Retina (tissue), 1 donor: ENCODE measurements around the gene HOXC13.

Source experiments
- DNase-seq: peaks from one replicate; pipeline ENCODE4 v3.0.0-alpha.2; 2016

HOXC13 gene, protein sequence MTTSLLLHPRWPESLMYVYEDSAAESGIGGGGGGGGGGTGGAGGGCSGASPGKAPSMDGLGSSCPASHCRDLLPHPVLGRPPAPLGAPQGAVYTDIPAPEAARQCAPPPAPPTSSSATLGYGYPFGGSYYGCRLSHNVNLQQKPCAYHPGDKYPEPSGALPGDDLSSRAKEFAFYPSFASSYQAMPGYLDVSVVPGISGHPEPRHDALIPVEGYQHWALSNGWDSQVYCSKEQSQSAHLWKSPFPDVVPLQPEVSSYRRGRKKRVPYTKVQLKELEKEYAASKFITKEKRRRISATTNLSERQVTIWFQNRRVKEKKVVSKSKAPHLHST

DNA sequence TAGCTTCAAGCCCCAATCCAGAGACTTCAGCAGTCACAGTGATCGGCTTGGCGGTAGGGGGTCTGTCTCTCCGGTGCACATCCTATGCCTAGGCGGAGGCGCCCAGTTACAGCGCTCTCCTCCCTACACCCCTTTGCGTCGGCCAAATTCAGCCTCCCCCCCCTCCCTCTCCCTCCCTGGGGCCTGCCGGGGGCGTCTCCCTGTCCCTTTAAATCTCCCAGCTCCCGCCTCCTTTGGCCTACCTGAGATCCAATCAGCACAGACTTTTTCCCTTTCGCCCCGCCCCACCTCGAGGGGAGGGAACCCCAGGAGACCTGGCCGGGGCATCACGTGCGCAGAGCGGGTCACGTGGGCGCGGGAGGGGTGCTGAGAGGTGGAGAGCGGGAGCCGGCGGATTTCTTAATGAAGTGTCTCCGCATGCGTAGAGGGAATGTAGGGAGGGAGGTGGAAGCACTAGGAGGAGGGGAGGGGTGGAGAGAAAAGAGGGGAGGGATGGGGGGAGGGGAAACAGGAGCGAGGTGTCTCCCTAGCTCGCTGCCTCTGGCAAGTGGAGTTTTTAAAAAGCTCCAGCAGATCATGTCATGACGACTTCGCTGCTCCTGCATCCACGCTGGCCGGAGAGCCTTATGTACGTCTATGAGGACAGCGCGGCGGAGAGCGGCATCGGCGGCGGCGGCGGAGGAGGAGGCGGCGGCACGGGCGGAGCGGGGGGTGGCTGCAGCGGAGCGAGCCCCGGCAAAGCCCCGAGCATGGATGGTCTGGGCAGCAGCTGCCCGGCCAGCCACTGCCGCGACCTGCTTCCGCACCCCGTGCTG is at the start of gene HOXC13:
TSS of gene HOXC13 (plus strand) at position 506 of the 815 bp plus-strand sequence. CDS start at position 582, 76 bp downstream.
- DNase-seq: peak; percentile 74

DNA sequence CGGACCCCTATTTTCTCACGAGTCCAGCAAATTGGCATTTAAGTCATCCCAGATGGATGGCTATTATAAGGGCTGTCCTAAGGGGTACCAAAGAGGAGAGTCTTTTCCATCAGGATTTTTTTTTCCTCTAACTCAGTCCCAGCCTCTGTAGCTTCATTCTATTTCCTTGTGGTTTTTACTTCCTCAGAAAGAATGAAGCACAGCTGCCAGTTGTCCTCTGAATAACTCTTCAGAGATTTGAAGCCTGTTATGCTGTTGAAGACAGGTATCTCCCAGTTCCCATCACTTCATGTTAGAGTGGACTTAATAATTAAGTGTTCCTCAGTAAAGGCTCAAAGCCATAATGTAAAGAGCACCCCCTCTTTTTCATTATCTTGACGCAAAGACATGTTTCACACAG is 48.5 kb upstream of the HOXC13 start:
- DNase-seq: no peak

DNA sequence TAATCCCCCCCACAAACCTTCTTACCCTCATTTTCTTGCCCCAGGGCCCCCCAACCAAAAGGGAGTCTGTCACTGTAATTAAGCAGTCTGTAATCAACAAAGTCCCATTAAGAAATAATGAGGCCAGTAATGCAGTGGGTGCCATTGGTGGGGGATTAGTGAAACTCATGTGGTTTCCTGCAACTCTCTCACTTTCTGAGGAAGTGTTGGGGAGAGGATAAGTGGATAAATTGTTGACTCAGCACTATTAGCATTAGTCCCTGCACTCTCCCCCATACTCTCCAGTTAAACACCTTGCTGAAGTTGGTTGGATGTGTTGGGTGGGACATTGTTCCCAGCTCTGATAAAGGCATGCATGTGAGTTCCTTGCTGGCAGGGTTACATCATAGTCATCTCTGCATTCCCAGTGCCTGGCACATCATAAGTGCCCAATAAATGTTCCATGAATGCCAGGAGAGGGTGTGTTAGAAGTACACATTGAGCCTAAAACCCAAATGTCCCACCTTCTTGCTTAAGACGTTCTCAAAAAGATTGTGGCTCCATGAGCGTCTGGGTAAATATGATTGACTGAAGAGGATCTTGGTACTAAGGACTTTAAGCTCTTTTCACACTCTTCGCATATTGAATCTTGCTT is 45.8 kb upstream of the HOXC13 start:
- no peak for DNase-seq

DNA sequence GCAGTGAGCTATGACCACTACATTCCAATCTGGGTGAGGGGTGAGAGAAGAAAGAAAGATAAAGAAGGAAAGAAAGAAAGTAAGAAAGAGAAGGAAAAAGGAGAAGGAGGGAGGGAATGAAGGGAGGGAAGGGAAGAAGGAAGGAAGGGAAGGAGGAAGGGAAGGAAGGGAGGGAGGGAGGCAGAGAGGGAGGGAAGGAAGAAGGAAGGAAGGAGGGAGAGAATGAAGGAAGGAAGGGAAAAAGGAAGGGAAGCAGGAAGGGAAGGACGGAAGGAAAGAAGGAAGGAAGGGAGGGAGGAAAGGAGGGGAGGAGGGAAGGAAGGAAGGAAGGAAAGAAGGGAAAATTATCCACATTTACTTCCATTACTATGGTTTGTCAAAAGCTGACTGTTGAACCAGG is 39.4 kb upstream of the HOXC13 start:
- no peak for DNase-seq

DNA sequence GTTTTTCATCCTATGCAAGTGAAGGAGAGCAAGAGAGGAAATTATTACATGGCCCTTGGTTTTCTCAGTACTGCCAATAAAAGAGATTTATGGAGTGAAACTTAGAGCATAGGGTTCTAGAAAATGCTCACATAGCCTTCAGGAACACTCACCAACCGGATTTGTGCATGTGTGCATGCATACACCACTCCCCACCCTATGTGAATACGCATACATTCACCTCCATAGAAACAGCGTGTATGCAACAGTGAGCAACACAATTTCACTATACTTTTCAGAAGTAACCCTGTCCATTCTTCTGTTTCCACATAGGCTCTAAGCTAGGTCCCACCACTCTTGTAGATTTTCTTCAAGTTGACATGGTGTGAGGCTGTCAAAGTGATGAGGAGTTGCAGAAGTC is 31.5 kb upstream of the HOXC13 start:
- DNase-seq: no peak

DNA sequence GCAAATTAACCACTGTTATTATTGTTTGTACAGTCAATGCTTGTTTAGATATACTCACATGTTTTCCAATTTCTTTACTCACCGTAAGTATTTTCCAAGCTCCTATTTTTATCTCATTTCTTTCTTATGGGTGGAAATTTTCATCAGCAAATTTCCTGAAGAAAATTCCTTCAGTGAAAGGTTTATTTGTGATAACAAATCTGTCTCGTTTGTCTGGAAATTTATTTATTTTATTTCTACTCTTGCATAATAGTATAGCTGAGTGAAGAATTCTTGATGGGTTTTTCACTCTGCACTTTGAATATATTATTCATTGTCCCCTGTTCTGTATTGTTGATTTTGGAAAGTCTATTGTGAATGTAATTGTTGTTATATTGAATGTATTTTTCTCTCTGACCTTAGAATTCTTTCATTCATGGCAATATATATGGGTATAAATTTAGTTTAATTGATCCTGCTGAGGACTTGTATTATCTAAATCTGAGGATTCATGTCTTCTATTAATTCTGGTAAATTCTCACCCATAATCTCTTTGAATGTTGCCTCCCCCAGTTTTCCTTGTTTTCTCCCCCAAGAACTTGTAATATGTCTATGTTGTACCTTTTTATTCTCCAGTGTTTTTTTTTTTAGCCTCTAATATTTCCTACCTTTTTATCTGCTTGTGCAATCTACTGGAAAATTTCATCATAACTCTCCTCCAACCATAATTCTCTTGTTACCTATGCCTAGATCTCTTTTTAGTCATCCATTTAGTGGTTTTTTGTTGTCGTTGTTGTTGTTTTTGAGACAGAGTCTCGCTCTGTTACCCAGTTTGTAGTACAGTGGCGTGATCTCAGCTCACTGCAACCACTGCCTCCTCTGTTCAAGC is 21.6 kb upstream of the HOXC13 start:
- DNase-seq: no peak

DNA sequence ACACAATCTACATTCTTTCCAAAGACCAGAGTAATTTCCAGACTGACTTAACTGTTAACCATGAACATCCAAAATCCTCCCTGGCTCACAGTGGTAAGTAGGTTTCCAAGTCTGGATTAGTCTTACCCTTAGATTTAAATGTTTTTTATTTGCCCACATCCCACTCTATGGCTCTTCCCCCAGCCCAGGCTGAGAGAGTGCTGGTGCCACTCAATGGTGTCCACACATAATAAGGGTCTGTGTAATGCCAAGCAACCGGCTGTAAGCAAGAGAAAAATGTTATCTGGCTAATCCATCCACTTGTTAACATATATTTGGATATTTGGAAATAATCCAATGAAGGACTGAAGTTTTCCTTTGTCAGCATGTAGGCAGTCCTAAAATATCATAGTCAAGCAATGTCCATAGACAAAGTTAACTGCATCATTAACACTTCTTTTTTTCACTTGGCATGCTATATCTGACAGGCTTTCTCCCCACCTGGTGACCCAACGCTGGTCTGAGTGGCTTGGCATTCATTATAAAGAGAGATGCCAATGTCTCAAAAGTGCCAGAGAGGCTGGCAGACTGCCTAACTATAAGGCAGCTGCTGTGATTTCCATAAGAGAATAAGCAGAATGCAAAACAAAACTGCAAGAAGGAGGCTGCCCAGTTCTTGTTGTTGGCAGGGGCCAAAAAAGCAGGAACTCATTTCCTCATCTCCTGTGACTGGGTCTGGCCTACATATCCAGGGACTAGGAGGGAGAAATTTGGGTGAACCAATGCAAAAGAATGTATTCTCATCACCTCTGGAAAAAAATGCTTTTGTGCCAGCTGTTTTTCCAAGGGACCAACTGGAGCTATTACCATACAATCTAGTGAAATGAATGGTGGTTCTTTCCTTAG is 13.9 kb upstream of the HOXC13 start:
- DNase-seq: no peak

DNA sequence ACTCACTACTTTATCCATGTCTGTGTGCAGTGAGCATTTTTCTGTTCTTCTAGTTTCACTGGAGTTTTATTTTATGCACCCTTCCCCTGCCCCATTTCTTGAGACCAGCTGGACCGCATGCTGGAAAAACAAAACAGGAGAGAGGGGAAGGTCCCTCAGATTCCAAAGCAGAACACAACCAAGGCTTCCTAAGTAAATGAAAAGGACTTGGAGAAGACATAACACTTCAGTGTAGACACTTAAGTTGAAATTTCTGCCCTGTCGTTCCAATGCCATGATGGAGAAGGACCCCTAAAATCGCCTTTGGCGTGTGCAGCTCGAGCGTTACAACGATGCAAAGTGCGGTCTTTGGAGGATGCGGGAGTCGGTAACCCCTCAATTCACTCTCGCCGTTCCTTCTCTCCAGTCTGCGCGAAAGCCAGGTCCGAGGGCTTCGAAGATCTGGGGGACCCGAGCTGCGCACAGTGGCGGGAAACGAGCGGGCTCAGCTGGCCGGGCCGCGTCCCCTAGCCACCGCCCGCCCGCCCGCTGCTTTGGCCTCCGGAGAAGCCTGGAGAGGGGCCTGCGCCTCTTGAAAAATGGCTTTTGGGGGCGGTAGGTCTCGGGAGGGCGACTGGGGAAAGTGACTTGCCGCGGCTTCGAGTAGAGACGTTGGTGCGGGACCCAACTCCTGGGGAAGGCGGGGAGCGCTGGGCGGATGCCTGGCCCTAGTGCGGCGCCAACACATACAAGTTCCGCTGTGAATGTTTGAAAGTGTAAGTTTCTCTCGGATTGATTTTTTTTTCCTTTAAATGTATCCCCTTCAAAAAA is 11.2 kb upstream of the HOXC13 start:
- peak; percentile 61 for DNase-seq

DNA sequence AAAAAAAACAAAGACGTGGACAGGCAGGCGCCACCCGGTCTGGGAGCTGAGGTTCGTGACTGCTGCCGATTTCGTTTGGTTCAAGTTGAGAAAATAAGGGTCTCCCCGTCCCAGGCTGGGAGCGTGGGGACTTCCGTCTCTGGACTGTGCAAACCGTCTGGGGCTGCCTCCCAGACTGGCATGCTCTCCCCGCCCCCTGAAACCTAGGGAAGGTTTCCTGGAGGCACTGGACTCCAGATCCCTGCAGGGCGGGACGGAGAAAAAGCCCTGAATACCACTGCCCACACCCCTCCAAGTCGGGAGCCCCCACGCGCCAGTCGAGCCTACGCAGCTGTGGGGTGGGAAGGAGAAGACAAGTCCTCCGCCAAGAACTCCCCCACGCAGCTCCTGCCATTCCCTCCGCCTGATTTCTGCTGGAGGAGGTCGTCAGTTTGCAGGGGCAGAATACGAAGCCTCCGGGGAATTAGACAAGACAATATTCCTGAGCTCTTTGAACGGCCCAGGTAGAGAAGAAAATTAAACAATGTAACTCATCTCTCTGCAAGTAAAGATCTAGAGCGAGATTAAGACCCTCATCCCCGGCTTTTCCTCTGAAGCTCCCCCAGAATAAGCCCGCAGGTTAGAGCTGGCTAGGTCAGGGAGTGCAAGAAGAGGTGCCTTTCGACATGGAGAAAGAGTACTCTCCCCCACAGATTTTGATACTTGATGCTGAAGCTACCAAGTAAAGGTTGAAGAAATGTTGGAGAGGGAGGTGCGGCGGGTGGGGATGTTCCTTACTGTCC is 10.4 kb upstream of the HOXC13 start:
- peak; percentile 42 for DNase-seq

DNA sequence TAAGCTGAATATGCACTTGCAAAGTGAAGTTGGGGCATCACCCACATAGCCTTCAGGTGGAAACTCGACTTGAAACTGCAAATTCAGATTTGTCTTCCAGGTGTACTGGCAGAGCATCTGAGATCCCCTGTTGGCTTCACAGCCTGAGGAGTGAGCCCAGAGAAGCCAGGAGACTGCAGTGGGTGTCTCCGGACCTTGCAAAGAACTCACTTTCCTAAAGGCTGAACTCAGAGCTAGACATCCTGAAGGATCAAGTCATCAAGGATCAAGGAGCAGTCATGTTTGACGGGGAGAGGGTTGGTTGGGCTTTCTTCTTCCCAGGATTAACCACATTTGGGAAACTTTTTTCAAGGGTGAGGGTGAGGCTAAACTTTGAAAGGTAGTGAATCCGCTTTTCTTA is 9.1 kb upstream of the HOXC13 start:
- peak; percentile 26 for DNase-seq

DNA sequence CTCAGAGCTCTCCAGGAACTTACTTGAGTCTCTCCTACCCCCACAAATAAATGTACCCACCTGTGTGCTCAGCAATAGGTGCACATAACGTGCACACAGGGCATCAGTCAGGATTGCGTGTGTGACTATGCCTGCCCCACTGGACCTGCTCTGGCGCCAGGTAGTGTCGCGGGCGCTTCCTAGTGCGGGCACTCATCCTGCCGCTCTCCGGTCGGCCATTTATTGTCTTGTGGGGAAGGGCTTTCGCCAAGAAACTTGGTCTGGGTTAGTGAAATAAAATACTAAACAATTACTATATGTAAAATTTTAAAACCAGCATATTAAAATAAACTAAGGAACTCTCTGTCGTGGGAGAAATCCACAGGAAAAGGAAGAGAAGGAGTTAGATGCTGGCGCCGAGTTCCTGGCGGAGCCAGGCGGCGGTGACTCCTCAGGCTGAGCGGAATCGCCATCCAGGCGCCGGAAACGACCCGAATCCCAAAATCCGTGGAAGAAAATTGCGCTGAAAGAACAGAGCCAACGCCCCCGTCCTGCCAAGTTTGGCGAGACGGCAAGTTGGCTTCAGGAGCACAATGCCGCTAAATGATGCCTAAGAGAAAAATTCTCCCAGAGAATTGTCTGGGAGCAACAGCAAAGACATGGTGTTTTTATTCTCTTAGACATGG is 7.9 kb upstream of the HOXC13 start:
- peak; percentile 56 for DNase-seq

DNA sequence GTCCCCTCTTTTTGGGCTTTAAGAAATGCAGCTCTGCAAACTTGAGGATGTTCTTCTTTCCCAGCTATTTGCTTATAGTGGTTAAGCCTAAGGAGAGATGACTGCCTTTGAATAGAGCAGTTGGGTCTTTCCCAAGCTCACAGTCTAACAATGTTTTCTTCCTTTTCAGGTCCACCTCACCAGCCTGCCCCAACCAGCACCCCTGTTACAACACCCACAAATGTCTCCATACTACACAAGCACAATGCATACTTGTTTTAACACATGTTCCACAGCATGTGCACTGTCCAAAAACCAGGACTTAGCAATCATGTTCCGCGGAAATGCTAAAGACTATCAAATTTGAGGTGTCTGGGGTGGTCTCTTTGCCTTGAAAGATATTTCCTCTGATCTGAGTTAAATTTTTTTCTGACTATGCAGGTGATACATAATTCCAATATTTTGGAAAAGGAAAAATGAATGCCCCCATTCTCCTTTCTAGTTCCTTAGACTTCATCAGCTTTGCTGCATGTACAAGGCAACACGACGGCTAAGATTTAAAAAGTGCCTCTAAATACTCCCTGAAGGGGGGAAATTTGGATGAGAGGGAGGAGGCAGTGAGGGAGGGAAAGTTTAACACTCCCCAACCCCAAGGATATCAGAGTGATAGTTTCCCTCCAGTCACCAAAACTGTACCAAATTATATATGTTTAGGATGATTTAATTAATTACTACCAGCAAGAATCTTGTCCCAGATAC is 6.6 kb upstream of the HOXC13 start:
- peak; percentile 26 for DNase-seq

DNA sequence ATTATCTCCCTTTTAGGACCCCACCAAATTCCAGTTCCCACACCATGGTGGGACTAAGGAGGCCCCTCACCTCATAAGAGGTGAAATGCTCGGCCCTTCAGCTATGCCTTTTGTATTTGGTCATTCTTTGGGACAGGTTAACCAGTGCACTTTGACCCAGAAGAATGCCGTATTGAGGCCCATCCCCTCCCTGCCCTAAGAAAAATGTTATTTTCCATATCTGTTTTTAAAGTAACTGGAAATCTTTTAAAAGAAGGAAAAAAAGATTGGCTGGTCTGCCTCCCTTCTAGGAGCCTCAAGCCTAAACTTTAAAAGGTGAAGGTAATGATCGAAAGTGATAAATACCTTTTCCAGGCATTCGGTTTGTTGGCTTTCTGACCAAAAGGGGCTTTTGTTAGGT is 5.7 kb upstream of the HOXC13 start:
- peak; percentile 10 for DNase-seq

DNA sequence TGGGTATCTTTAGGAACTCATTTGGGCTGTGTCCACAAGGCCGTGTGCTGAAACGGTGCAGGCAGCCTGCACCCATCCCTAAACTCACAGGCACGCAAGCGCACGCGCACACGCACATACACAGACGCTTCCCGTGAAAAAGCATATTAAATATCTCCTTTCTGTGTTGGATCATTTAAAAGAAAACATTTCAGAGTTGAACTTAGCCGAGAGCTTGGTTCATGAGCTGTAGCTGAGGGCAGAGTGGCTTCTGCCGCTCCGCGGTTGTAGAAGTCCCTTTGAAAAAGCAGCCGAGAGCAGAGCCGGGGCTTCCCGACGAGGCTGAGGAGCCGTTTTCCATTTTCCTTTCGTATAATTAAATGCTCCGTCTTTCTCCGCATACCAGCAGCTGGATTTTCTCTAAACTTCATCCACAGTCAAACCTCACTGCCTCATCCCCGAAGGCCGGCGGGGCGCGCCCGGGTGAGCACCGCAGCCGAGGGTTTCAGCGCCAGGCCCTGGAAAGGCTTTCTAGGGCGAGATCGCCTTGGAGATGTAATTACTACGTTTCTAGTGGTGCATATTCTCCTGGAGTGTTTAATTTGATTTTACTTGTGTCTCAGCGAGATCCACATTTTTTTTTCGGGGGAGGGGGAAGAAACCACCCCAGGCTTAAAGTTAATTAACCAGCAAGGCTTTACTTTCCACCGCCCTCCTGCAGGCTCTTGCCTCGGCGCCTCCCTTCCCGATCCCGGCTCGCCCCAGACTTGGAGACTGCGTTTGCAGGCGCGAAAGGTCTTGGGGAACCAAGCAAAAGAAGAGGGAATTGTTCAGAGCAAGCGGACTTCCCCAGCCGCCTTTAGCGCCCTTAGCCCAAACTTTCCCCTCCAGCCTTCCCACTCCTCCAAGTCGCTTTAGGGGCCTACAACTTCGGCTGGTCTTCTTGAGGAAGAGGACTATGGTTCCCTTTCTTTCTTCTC is 3.0 kb upstream of the HOXC13 start:
- DNase-seq: peak; percentile 82

DNA sequence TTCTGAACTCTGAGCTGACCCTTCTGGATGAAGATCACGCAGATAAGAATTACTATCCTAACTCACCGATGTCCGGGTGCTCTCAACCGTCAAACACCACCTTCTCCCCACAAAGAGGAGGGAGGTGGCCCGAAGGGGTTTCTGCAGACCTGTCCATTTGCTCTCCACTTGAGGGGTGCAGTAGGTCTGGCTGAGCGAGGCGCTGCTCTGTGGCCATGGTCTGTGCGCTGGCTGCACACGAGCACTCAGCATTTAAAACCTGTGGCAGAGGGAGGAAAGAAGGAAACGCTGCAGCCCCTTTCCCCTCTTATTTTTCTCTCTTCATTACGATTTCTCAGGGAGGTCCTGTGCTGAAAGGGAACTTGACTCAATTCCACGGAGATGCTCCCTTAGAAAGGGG is 1.5 kb upstream of the HOXC13 start:
- peak; percentile 38 for DNase-seq

DNA sequence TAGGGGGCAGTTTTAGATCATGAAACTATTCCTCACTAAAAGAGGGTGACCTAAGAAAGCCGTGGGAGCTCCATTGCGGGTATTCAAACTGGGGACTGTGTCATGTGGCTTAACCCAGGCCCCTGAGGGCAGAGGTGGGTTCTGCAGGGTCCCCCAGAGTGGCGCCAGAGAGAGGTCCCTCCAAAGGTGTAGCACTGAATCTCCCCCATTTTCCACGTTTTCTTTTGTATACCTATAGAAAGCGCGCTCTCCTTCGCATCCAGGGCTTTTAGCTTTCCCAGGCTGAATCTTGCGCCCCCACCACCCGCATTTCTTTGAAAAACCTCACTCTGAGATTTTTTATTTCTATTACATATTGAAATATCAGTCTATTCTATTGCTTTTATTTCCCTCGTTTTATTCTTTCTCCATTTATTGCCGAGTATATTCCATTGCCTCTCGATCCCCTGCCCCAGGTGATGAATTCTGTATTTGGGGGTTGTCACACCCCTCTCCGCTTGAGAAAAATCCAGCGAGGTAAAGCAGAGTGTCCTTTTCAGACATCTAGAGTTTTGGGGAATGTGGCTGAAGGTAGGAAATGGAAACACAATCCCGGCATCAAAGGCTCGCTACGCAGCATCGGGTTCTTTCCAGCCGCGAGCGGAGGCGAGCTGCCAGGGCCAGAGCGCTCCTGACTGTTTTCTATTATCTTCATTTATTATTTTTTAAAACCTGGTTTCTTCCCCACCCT is 870 bp upstream of the HOXC13 start:
- DNase-seq: peak; percentile 21
